Measurements from ENCODE around the gene NFIB.

DNA sequence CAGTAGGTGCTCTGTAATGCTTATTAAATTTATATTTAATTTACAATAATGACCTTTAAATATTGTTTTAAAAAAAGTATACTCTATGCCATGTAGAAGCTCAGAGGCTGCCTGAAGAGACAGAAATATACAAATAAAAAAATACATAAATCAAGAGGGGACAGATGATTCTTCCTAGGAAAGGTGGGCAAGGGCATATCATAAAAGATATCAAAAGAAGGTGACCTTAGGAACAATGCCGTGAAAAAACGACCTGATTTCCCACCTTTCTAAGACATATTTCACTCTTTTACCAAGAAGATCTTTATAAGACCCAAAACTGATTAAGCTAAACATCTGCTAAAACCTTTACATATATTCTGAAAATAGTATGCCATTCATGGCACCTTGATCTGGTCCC, 128.9 kb downstream of the NFIB start:
- no peak for TF ChIP-seq FOXM1 (CRISPR knock-in tag; IDR thresholded peaks at IDR 0.05)
- no peak for TF ChIP-seq EZH2 (conservative IDR thresholded peaks at IDR 0.05; ENCODE audit: low read depth, low read length)
- no peak for TF ChIP-seq ARNTL (CRISPR knock-in tag; IDR thresholded peaks at IDR 0.05)

All from HepG2 (cell line).